HepG2 (cell line): ENCODE results near the gene NTRK2. TPM values are rescaled to one million over a fixed set of nuclear protein-coding genes. Genes with fewer than 3 reads are reported as not detected.

Experiments
- ATAC-seq: fragments of 200-7000 bp; cut with Tn5 transposase; 3 replicates; pipeline ENCODE4 v1.9.1; 2020; ENCODE audit warnings: mild to moderate bottlenecking, moderate library complexity
- BruUV-seq: library from RNA; stranded (reverse); fragments of 400-500 nt; replicated peaks from 2 replicates; lab custom pipeline; 2021; lab: Mats Ljungman, UMichigan
- CTCF ChIA-PET: fragments of 300-600 bp; formaldehyde crosslinking; extraction: SDS; loops from one replicate; lab custom pipeline; 2021; ENCODE audit warnings: low total read pairs, inconsistent platforms, low intra/inter-chr PET ratio; lab: Yijun Ruan, JAX
- POLR2A ChIA-PET: fragments of 350-600 bp; sonication (Branson Sonifier 250); formaldehyde crosslinking; loops from one replicate; lab custom pipeline; 2020; ENCODE audit warnings: antibody characterized with exemption, inconsistent platforms; lab: Yijun Ruan, JAX
- DNase-seq: peaks from one replicate; pipeline ENCODE4 v3.0.0-alpha.2; 2015; ENCODE audit warnings: low spot score
- FAIRE-seq: peaks from 3 replicates; lab custom pipeline; 2011; peaks lifted over from hg19 to GRCh38; lab: Jason Lieb, UNC
- H2AFZ ChIP-seq: one replicate; pipeline ENCODE4 v1.6.1; 2011; ENCODE audit warnings: low read length, inconsistent platforms
- H3K27ac ChIP-seq: fragments of 300-600 bp; 3 replicates; pipeline ENCODE4 v1.8.0; 2011; ENCODE audit warnings: mixed run types, mild to moderate bottlenecking, mixed read lengths, low read length, inconsistent platforms; ENCODE audit not compliant: insufficient read depth; ENCODE audit errors: extremely low read length
- H3K27me3 ChIP-seq, 2 experiments: fragments of 200-600 bp in 1 of 2; 2 replicates in 1 of 2; 3 replicates in 1 of 2; pipeline versions ENCODE4 v1.6.0 to v1.8.0; 2011; ENCODE audit warnings: low read length in 2 of 2, mild to moderate bottlenecking in 2 of 2, moderate library complexity in 2 of 2, inconsistent platforms in 1 of 2; ENCODE audit not compliant: insufficient read depth in 2 of 2, control insufficient read depth in 1 of 2
- H3K36me3 ChIP-seq, 2 experiments: fragments of 200-600 bp in 1 of 2; replicated peaks in 1 of 2; 2 replicates in 1 of 2; 3 replicates in 1 of 2; pipeline versions ENCODE4 v1.5.1 to v1.8.0; 2011; ENCODE audit warnings: low read length in 2 of 2, inconsistent platforms in 1 of 2; ENCODE audit not compliant: insufficient read depth in 2 of 2, control insufficient read depth in 1 of 2
- H3K4me1 ChIP-seq: 2 replicates; pipeline ENCODE4 v1.5.1; 2012; ENCODE audit warnings: low read length, inconsistent platforms; ENCODE audit not compliant: insufficient read depth
- H3K4me2 ChIP-seq: 2 replicates; pipeline ENCODE4 v1.6.0; 2011; ENCODE audit warnings: low read depth, low read length, inconsistent platforms
- H3K4me3 ChIP-seq, 3 experiments: fragments of 200-600 bp in 1 of 3; sonication (generic), shearing (Covaris generic) in 1 of 3; replicated peaks in 1 of 3; 2 replicates each; pipeline ENCODE4 v1.5.1; 2011 to 2016; ENCODE audit warnings: low read length in 3 of 3, inconsistent platforms in 2 of 3, low read depth in 2 of 3, mild to moderate bottlenecking in 2 of 3, control low read depth in 1 of 3, mixed read lengths in 1 of 3; ENCODE audit not compliant: insufficient read depth in 1 of 3
- H3K79me2 ChIP-seq: one replicate; pipeline ENCODE4 v1.6.1; 2011; ENCODE audit warnings: low read length, inconsistent platforms; ENCODE audit not compliant: insufficient read depth
- H3K9ac ChIP-seq: 2 replicates; pipeline ENCODE4 v1.6.0; 2011; ENCODE audit warnings: mild to moderate bottlenecking, low read depth, low read length, inconsistent platforms; ENCODE audit not compliant: insufficient read depth
- H3K9me3 ChIP-seq: 2 replicates; pipeline ENCODE4 v1.5.1; 2012; ENCODE audit warnings: mild to moderate bottlenecking, low read length
- H4K20me1 ChIP-seq: 2 replicates; pipeline ENCODE4 v1.6.0; 2011; ENCODE audit warnings: inconsistent platforms, mild to moderate bottlenecking, low read length, moderate library complexity; ENCODE audit not compliant: insufficient read depth
- NAIF1 ChIP-seq: sonication (generic); formaldehyde crosslinking; IDR thresholded peaks from 2 replicates; pipeline ENCODE4 v1.5.0; 2020; ENCODE audit warnings: mild to moderate bottlenecking, missing genetic modification reagents, borderline replicate concordance
- PRDM15 ChIP-seq: sonication (generic); formaldehyde crosslinking; IDR thresholded peaks from 2 replicates; pipeline ENCODE4 v1.4.0; 2020; ENCODE audit warnings: missing genetic modification reagents
- TEAD2 ChIP-seq: sonication (generic); formaldehyde crosslinking; IDR thresholded peaks from 2 replicates; pipeline ENCODE4 v1.9.0; 2021; ENCODE audit warnings: missing genetic modification reagents
- THAP9 ChIP-seq: sonication (generic); formaldehyde crosslinking; IDR thresholded peaks from 2 replicates; pipeline ENCODE4; 2020; ENCODE audit warnings: missing genetic modification reagents, mild to moderate bottlenecking, borderline replicate concordance
- TRIM24 ChIP-seq: sonication (generic); formaldehyde crosslinking; IDR thresholded peaks from 2 replicates; pipeline ENCODE4 v1.8.0; 2022; ENCODE audit warnings: mild to moderate bottlenecking, missing genetic modification reagents
- ZNF260 ChIP-seq: sonication (generic); formaldehyde crosslinking; IDR thresholded peaks from 2 replicates; pipeline ENCODE4 v1.4.0; 2020; ENCODE audit warnings: missing genetic modification reagents, low read depth, mild to moderate bottlenecking, borderline replicate concordance
- ZNF382 ChIP-seq: sonication (generic); formaldehyde crosslinking; IDR thresholded peaks from 2 replicates; pipeline ENCODE4 v1.5.0; 2020; ENCODE audit warnings: missing genetic modification reagents, mild to moderate bottlenecking, borderline replicate concordance
- ZSCAN12 ChIP-seq: sonication (generic); formaldehyde crosslinking; IDR thresholded peaks from 2 replicates; pipeline ENCODE4 v1.9.0; 2021; ENCODE audit warnings: mild to moderate bottlenecking, missing genetic modification reagents
- WGBS: methylation state at CpG from one replicate; pipeline ENCODE4 v1.1.6; 2017; ENCODE audit warnings: low lambda C conversion rate; 5-methylcytosine and 5-hydroxymethylcytosine counted together
- in situ Hi-C: cut with HindIII; loops from 2 replicates; pipeline ENCODE4 v1.10.0; 2017; ENCODE audit warnings: low pct_unique_long_range_greater_than_20kb; ENCODE audit not compliant: extremely low pct_ligation_motif_present
- intact Hi-C: fragments of 100-400 bp; cut with micrococcal nuclease; formaldehyde crosslinking; loops from one replicate; pipeline ENCODE4 v1.10.0; 2022; ENCODE audit not compliant: unreplicated experiment
- polyA plus RNA-seq, 8 experiments: library from polyadenylated mRNA; depleted of rRNA in 3 of 8; stranded (reverse) in 7 of 8; unstranded in 1 of 8; fragments of >200 nt; fragmentation: Illumina TruSeq in 4 of 8; extraction: Trizol in 4 of 8; gene quantifications; 2 replicates each; pipeline versions ENCODE4 v1.2.1 to v1.2.3, GENCODE V29; 2011 to 2016; ENCODE audit warnings: low read depth in 4 of 8, missing spikeins in 1 of 8, mixed read lengths in 1 of 8; ENCODE audit not compliant: insufficient read depth in 1 of 8
- total RNA-seq, 5 experiments: library from RNA; depleted of rRNA; stranded (reverse); fragments of >200 nt; fragmentation: Illumina TruSeq; extraction: Trizol; gene quantifications; 2 replicates each; pipeline ENCODE4 v1.2.3, GENCODE V29; 2016; ENCODE audit warnings: low read depth in 1 of 5
- TF ChIP-seq, protein P1 (sequence below): sonication (generic); formaldehyde crosslinking; IDR thresholded peaks from 2 replicates; pipeline ENCODE4 v1.5.0; 2020; ENCODE audit warnings: missing genetic modification reagents
- TF ChIP-seq, protein P2 (sequence below): IDR thresholded peaks from 2 replicates; pipeline ENCODE4 v1.6.1; 2016

NTRK2 gene
- total and polyA plus RNA-seq, 2 of the 13 experiments (the other 11 are each of a cell fraction or from before 2014, with no cell fraction given) = not detected

- H3K27ac ChIP-seq = no peak overlapping the region
- H3K79me2 ChIP-seq = no peaks in the 10 kb centered on the region
- H3K36me3 ChIP-seq = no peaks in the 10 kb centered on the region
- no peaks in the 10 kb centered on the region for H3K27me3 ChIP-seq
- ChIA-PET POLR2A (no interaction called here), CTCF (no interaction called here)
- H3K9ac ChIP-seq = no peak overlapping the region
- no peaks in the 10 kb centered on the region for H4K20me1 ChIP-seq
- TF ChIP-seq, protein P1, sequence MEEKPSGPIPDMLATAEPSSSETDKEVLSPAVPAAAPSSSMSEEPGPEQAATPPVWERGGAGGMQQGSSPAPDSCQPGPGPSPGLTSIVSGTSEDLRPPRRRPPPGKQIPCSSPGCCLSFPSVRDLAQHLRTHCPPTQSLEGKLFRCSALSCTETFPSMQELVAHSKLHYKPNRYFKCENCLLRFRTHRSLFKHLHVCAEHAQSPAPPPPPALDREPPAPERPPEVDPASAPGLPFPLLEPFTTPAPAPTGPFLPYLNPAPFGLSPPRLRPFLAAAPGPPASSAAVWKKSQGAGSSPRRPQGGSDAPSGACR (CRISPR knock-in tag) = no peak
- no peak for TF ChIP-seq ZNF382 (CRISPR knock-in tag)
- no peak for TF ChIP-seq PRDM15 (CRISPR knock-in tag)
- TF ChIP-seq, protein P2, sequence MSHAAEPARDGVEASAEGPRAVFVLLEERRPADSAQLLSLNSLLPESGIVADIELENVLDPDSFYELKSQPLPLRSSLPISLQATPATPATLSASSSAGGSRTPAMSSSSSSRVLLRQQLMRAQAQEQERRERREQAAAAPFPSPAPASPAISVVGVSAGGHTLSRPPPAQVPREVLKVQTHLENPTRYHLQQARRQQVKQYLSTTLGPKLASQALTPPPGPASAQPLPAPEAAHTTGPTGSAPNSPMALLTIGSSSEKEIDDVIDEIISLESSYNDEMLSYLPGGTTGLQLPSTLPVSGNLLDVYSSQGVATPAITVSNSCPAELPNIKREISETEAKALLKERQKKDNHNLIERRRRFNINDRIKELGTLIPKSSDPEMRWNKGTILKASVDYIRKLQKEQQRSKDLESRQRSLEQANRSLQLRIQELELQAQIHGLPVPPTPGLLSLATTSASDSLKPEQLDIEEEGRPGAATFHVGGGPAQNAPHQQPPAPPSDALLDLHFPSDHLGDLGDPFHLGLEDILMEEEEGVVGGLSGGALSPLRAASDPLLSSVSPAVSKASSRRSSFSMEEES (CRISPR knock-in tag) = no peak
- no peak for TF ChIP-seq ZNF260 (CRISPR knock-in tag)
- TF ChIP-seq ZSCAN12 (CRISPR knock-in tag) = no peak
- no peak for TF ChIP-seq THAP9 (CRISPR knock-in tag)
- no peak for TF ChIP-seq TEAD2 (CRISPR knock-in tag)
- TF ChIP-seq TRIM24 (CRISPR knock-in tag) = no peak
- no peak for TF ChIP-seq NAIF1 (CRISPR knock-in tag)
- H3K9me3 ChIP-seq = no peaks in the 10 kb centered on the region
- H3K4me2 ChIP-seq = no peak overlapping the region
- no TSS peak for BruUV-seq
- intact Hi-C loops = no loop called here
- no peak for FAIRE-seq
- no peak for DNase-seq
- no peak overlapping the region for H2AFZ ChIP-seq
- in situ Hi-C loops = no loop called here
- ATAC-seq = no peak
- WGBS = 0% methylated on average over 3 of the region's 3 CpGs
- H3K4me3 ChIP-seq = no peak overlapping the region
- no peaks in the 10 kb centered on the region for H3K4me1 ChIP-seq
Observed at GRCh38 chr9:84812847-84813246, 143.3 kb downstream of the NTRK2 start.
